ENCODE measurements around the gene PLCZ1. TPM values are rescaled to one million over a fixed set of nuclear protein-coding genes. Genes with fewer than 3 reads are reported as not detected.
"Not testable (repeated sequence)": the region's sequence is repeated elsewhere in the genome, so short reads cannot be mapped to it uniquely, and the experiment has no call there.

Gene PLCZ1
- total RNA-seq, 1 experiment from 2014 or later: not detected

DNA sequence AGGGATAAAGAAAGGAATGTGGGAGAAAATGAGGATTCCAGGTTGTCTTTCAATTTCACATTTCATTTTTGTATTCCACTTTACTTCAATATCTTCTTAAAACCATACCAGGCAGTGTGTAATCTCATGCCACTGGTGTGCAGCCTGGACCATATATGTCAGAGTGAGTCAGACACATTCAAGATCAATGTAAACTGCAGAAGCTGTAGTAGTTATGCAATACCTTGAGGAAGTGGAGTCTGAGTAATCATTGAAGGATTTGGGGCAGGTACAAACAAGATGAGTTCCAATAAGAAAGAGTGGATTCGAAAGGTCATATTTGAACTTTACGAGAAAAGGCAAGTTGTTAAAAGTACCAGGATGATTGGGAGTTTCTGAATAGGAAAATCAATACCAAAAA, 14.1 kb downstream of the PLCZ1 start:
- DNase-seq: no peak
- H3K36me3 ChIP-seq (replicated peaks; ENCODE audit: control insufficient read depth, insufficient read depth, low read length): no peaks in the 10 kb centered on the region

DNA sequence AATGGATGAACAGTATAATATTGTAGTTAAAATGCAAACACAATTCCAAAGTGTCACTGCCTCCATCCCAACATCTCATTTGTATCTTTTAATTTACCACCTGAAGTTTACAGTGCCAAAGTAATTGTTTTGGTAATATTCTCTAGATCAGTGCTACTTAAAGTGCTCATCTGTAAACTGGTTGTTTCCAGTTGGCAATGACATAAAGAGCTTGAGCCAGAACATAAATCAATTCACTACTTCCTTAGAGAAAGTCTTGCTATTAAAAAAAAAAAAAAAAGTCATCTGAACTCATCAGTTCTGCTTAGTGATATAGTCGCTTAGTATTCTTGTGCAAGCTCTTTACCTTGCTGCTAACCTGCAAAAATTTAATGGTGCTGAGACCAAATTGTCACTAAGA, 16.4 kb downstream of the PLCZ1 start:
- H3K4me3 ChIP-seq (ENCODE audit: insufficient read depth, low read depth, low read length): no peak overlapping the region
- no peaks in the 10 kb centered on the region for H3K36me3 ChIP-seq (replicated peaks; ENCODE audit: control insufficient read depth, insufficient read depth, low read length)
- no peak for DNase-seq
- H3K27me3 ChIP-seq (ENCODE audit: control insufficient read depth, insufficient read depth, low read length): no peaks in the 10 kb centered on the region

More for the DNA sequence above, 14.1 kb downstream of the PLCZ1 start:
- Histone ChIP-seq H3K27me3 (ENCODE audit: control insufficient read depth, insufficient read depth, low read length) (no peaks in the 10 kb centered on the region), H3K4me3 (ENCODE audit: insufficient read depth, low read depth, low read length) (no peak overlapping the region)

- no peak overlapping the region for H3K4me3 ChIP-seq (ENCODE audit: insufficient read depth, low read depth, low read length)
- H3K27me3 ChIP-seq (ENCODE audit: control insufficient read depth, insufficient read depth, low read length): no peaks in the 10 kb centered on the region
- no peaks in the 10 kb centered on the region for H3K36me3 ChIP-seq (replicated peaks; ENCODE audit: control insufficient read depth, insufficient read depth, low read length)
- DNase-seq: no peak
Observed at GRCh38 chr12:18720690-18721089, 17.1 kb downstream of the PLCZ1 start.

DNA sequence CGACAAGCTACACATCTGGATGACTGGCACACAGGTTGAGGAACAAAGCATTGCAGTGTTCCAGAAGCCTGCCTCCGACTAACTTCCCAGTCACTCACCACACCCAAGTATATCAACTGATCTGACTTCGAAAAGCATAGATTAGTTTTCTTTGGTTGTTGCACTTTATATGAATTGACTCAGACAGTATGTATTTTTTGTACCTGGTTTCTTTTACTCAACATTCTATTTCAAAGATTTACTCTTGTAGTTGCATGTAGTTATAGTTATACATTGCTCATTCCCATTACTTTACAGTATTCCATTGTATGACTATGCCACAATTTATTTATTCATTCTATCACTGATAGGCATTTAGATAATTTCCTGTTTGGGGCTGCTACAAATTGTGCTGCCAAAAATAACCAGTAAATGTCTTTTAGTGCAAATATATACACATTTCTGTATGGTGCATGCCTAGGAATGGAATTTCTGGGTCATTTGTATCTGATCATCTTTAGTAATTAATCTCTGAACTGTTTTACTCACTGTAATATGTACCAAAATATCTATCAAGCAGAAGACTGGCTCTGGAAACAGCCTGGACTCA, 17.8 kb downstream of the PLCZ1 start:
- no peak overlapping the region for H3K4me3 ChIP-seq (ENCODE audit: insufficient read depth, low read depth, low read length)
- no peak for DNase-seq
- no peaks in the 10 kb centered on the region for H3K27me3 ChIP-seq (ENCODE audit: control insufficient read depth, insufficient read depth, low read length)
- no peaks in the 10 kb centered on the region for H3K36me3 ChIP-seq (replicated peaks; ENCODE audit: control insufficient read depth, insufficient read depth, low read length)

DNA sequence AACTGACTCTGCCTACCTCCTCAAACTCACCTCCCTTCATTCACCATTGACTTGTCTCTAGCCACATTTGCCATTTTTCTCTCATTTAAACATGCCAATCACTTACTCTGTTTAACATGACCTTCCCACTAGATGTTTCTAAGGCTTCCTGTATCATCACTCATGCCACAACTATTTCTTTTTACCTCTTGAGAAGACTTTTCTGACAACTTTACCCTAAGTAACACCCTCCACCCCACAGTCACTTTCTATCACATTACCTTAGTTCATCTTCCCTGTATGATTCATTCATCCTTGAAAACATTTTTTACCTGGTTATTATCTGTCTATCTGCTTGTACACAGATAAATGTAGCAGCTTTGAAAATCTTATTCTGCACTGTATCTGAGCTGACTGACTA, 19.4 kb downstream of the PLCZ1 start:
- no peak for DNase-seq
- Histone ChIP-seq H3K4me3 (ENCODE audit: insufficient read depth, low read depth, low read length) (no peak overlapping the region), H3K27me3 (ENCODE audit: control insufficient read depth, insufficient read depth, low read length) (no peaks in the 10 kb centered on the region), H3K36me3 (replicated peaks; ENCODE audit: control insufficient read depth, insufficient read depth, low read length) (no peaks in the 10 kb centered on the region)

- H3K27me3 ChIP-seq (ENCODE audit: control insufficient read depth, insufficient read depth, low read length): no peaks in the 10 kb centered on the region
- no peak for DNase-seq
- H3K4me3 ChIP-seq (ENCODE audit: insufficient read depth, low read depth, low read length): no peak overlapping the region
- no peaks in the 10 kb centered on the region for H3K36me3 ChIP-seq (replicated peaks; ENCODE audit: control insufficient read depth, insufficient read depth, low read length)
Observed at GRCh38 chr12:18716236-18716635, 21.6 kb downstream of the PLCZ1 start.

DNA sequence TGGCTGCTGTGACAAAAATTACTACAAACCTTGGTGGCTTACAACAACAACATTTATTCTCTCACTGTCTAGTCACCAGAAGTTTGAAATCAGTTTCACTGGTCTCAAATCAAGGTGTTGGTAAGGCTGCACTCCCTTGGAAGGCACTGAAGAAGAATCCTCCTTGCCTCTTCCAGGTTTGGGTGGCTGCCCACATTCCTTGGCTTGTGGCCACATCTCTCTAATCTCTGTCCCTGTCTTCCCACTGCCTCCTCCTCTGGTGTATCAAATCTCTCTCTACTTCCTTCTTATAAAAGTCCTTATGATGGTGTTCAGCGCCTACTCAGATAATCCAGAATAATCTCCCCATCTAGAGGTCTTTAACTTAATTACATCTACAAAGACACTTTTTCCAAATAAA, 31.0 kb downstream of the PLCZ1 start:
- Histone ChIP-seq H3K27me3 (ENCODE audit: control insufficient read depth, insufficient read depth, low read length) (no peaks in the 10 kb centered on the region), H3K4me3 (ENCODE audit: insufficient read depth, low read depth, low read length) (no peak overlapping the region), H3K36me3 (replicated peaks; ENCODE audit: control insufficient read depth, insufficient read depth, low read length) (no peaks in the 10 kb centered on the region)
- no peak for DNase-seq

- Histone ChIP-seq H3K4me3 (ENCODE audit: insufficient read depth, low read depth, low read length) (no peak overlapping the region), H3K27me3 (ENCODE audit: control insufficient read depth, insufficient read depth, low read length) (no peaks in the 10 kb centered on the region), H3K36me3 (replicated peaks; ENCODE audit: control insufficient read depth, insufficient read depth, low read length) (no peaks in the 10 kb centered on the region)
- DNase-seq: no peak
Observed at GRCh38 chr12:18703911-18704310, 33.9 kb downstream of the PLCZ1 start.

GRCh38 chr12:18703321-18703720, 34.5 kb downstream of the PLCZ1 start:
- Histone ChIP-seq H3K27me3 (ENCODE audit: control insufficient read depth, insufficient read depth, low read length) (no peaks in the 10 kb centered on the region), H3K4me3 (ENCODE audit: insufficient read depth, low read depth, low read length) (no peak overlapping the region), H3K36me3 (replicated peaks; ENCODE audit: control insufficient read depth, insufficient read depth, low read length) (no peaks in the 10 kb centered on the region)
- DNase-seq: no peak

DNA sequence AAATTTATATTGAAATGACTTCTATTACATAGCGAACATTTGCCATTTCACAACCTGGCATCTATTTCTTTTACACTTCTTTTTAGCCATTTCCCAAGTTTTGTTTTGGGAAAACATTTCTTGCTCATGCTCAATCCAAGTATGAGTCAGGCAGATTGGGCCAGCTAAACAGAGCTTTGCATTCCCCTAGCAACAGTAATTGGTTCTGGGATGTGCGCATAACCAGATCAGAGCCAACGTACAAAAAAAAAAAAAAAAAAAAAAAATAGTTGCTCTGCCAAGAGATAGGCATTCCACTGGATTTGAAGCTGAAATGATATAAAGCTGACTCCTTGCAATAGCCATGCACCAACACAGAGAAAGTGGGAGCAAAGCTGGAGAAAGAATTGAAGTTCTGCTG, 37.5 kb downstream of the PLCZ1 start:
- H3K4me3 ChIP-seq (ENCODE audit: insufficient read depth, low read depth, low read length): no peak overlapping the region
- no peaks in the 10 kb centered on the region for H3K27me3 ChIP-seq (ENCODE audit: control insufficient read depth, insufficient read depth, low read length)
- DNase-seq: no peak
- H3K36me3 ChIP-seq (replicated peaks; ENCODE audit: control insufficient read depth, insufficient read depth, low read length): no peaks in the 10 kb centered on the region

DNA sequence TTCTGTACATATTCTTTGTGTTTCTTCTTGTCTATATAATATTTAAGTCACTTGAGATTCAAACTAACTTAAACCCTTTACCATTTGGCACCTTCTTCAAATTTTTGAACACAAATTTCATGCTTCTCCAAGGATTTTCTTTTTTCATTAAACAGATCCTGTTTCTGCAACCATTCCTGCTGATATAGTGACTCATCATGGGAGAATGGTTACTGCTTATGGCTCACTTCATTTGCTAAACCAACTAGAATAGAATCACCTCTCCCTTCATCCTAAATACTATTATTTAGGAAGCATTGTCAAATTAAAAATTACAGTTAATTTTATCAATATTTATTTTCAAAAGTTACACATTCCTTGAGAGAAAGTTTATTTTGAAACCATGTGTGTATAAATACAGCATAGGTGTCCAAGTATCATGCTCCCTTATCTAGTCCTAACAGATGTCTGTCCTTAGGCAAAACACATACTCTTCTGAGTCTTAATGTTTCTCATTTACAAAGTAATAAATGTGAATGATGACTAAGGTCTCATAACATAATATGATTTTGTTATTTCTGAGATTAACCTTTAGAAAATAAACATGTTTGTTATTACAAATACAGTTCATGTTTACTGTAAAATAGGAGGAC, 40.7 kb downstream of the PLCZ1 start:
- DNase-seq: no peak
- H3K36me3 ChIP-seq (replicated peaks; ENCODE audit: control insufficient read depth, insufficient read depth, low read length): no peaks in the 10 kb centered on the region
- H3K4me3 ChIP-seq (ENCODE audit: insufficient read depth, low read depth, low read length): no peak overlapping the region

DNA sequence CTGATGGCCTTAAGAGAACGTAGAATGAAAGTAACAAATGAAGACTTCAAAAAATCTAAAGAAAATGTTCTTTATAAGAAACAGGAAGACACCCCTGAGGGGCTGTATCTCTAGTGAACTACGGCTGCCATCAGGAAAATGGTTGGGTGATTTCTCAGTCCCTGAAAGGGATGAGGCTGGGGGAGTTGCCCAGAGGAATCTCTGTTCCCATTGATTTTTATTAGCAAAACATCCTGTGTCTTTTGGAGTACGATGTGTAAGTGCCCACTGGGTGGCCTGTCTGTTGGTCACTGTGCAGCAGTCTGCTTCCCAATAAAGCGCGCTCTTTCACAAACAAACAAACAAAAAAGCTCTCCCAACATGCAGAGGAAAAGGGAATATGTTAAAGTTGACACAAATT, 43.8 kb downstream of the PLCZ1 start:
- H3K27me3 ChIP-seq (ENCODE audit: control insufficient read depth, insufficient read depth, low read length); DNase-seq; H3K36me3 ChIP-seq (replicated peaks; ENCODE audit: control insufficient read depth, insufficient read depth, low read length); H3K4me3 ChIP-seq (ENCODE audit: insufficient read depth, low read depth, low read length): not testable (repeated sequence)

More for the DNA sequence above, 40.7 kb downstream of the PLCZ1 start:
- no peaks in the 10 kb centered on the region for H3K27me3 ChIP-seq (ENCODE audit: control insufficient read depth, insufficient read depth, low read length)

GRCh38 chr12:18690653-18691052, 47.2 kb downstream of the PLCZ1 start:
- H3K4me3 ChIP-seq (ENCODE audit: insufficient read depth, low read depth, low read length): no peak overlapping the region
- DNase-seq: no peak
- no peaks in the 10 kb centered on the region for H3K36me3 ChIP-seq (replicated peaks; ENCODE audit: control insufficient read depth, insufficient read depth, low read length)
- no peaks in the 10 kb centered on the region for H3K27me3 ChIP-seq (ENCODE audit: control insufficient read depth, insufficient read depth, low read length)

- Histone ChIP-seq H3K4me3 (ENCODE audit: insufficient read depth, low read depth, low read length) (no peak overlapping the region), H3K27me3 (ENCODE audit: control insufficient read depth, insufficient read depth, low read length) (no peaks in the 10 kb centered on the region), H3K36me3 (replicated peaks; ENCODE audit: control insufficient read depth, insufficient read depth, low read length) (no peaks in the 10 kb centered on the region)
- DNase-seq: no peak
Observed at GRCh38 chr12:18689771-18690170, 48.0 kb downstream of the PLCZ1 start.

DNA sequence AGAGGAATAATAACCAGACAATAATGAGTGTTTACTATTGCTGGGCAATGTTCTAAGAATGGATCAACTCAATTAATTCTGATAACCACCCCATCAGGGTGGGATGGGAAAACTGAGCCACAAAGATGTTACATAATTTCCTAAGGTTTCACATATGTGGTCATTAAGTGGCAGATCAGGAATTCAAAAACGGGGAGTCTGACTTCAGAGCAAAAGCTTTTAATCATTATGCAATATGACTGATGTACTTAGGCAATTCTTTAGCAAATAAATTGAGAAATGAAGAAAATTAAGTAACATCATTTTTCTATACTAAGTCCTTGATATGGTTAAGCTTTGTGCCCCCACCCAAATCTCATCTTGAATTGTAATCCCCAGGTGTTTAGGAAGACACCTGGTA, 53.4 kb downstream of the PLCZ1 start:
- Histone ChIP-seq H3K27me3 (ENCODE audit: control insufficient read depth, insufficient read depth, low read length) (no peaks in the 10 kb centered on the region; the same call in 1 of the 2 replicates), H3K4me3 (ENCODE audit: insufficient read depth, low read depth, low read length) (no peak overlapping the region), H3K36me3 (replicated peaks; ENCODE audit: control insufficient read depth, insufficient read depth, low read length) (no peaks in the 10 kb centered on the region)
- no peak for DNase-seq
